Activated naive CD8-positive, alpha-beta T cell treated with anti-CD3 and anti-CD28 coated beads, Interleukin-2, amount 10 ng/mL, durations not matched to agents 7 days and 5 days (primary cell): ENCODE measurements around the gene UBE2R2. TPM values are rescaled to one million over a fixed set of nuclear protein-coding genes. Genes with fewer than 3 reads are reported as not detected.
"Not testable (repeated sequence)": the region's sequence is repeated elsewhere in the genome, so short reads cannot be mapped to it uniquely, and the experiment has no call there.

Experiments used
- ATAC-seq: fragments of 150-1000 bp; cut with Tn5 transposase; one replicate; pipeline ENCODE4 v1.10.0; 2021; ENCODE audit warnings: low read depth, moderate library complexity
- POLR2A ChIA-PET: fragments of 350-600 bp; sonication (Branson Sonifier 250); formaldehyde crosslinking; loops from one replicate; lab custom pipeline; 2021; ENCODE audit warnings: antibody characterized with exemption; lab: Charles Lee
- DNase-seq: peaks from one replicate; pipeline ENCODE4 v3.0.0; 2021
- H3K27ac Mint-ChIP-seq: one replicate; pipeline ENCODE4 v1.8.0; 2022; ENCODE audit warnings: mild to moderate bottlenecking, mixed read lengths
- H3K27me3 Mint-ChIP-seq: one replicate; pipeline ENCODE4 v1.8.0; 2022; ENCODE audit warnings: mild to moderate bottlenecking, moderate library complexity, mixed read lengths
- H3K36me3 Mint-ChIP-seq: one replicate; pipeline ENCODE4 v1.8.0; 2021; ENCODE audit warnings: mild to moderate bottlenecking, mixed read lengths
- H3K4me1 Mint-ChIP-seq: one replicate; pipeline ENCODE4 v1.8.0; 2021; ENCODE audit warnings: mixed read lengths
- H3K4me3 Mint-ChIP-seq: one replicate; pipeline ENCODE4 v1.8.0; 2022; ENCODE audit warnings: mild to moderate bottlenecking, moderate library complexity, mixed read lengths
- H3K9me3 Mint-ChIP-seq: one replicate; pipeline ENCODE4 v1.8.0; 2021; ENCODE audit warnings: mixed read lengths
- total RNA-seq, 2 experiments: library from RNA; stranded (reverse); gene quantifications; one replicate each; pipeline ENCODE4 v1.2.3, GENCODE V29; 2021

UBE2R2 gene
- total RNA-seq, 2 experiments from 2014 or later = 33.8 to 35.4 TPM

GRCh38 chr9:33950371-33950770 lies 133.4 kb downstream of the UBE2R2 start:
- Mint-ChIP-seq H3K27me3 (no peaks in the 10 kb centered on the region), H3K36me3 (peaks cover 25% of the 10 kb centered on the region), H3K27ac (no peak overlapping the region), H3K4me1 (peaks cover 4% of the 10 kb centered on the region), H3K9me3 (no peaks in the 10 kb centered on the region), H3K4me3 (no peak overlapping the region)
- POLR2A ChIA-PET = no interaction called here
- DNase-seq (no peak), ATAC-seq (no peak)

- no peaks in the 10 kb centered on the region for H3K9me3 Mint-ChIP-seq
- POLR2A ChIA-PET = interaction anchor here (0.6 kb wide), 1 partner anchor 8 kb away, joined by 3 read pairs; no protein-coding TSS in a partner anchor
- peaks cover 4% of the 10 kb centered on the region for H3K4me1 Mint-ChIP-seq
- ATAC-seq = no peak
- no peak overlapping the region for H3K27ac Mint-ChIP-seq
- H3K27me3 Mint-ChIP-seq = no peaks in the 10 kb centered on the region
- no peak for DNase-seq
- H3K36me3 Mint-ChIP-seq = peaks cover 21% of the 10 kb centered on the region
- no peak overlapping the region for H3K4me3 Mint-ChIP-seq
Observed at GRCh38 chr9:33952066-33952465, 135.1 kb downstream of the UBE2R2 start.

GRCh38 chr9:33956544-33956943 lies 139.6 kb downstream of the UBE2R2 start:
- peaks cover 24% of the 10 kb centered on the region for H3K36me3 Mint-ChIP-seq

GRCh38 chr9:33959725-33960124 lies 142.8 kb downstream of the UBE2R2 start:
- POLR2A ChIA-PET = interaction anchor here (0.5 kb wide), 1 partner anchor 275 kb away, joined by 3 read pairs; no protein-coding TSS in a partner anchor
- DNase-seq (no peak), ATAC-seq (no peak)
- no peaks in the 10 kb centered on the region for H3K9me3 Mint-ChIP-seq
- H3K27me3 Mint-ChIP-seq = no peaks in the 10 kb centered on the region
- no peak overlapping the region for H3K4me3 Mint-ChIP-seq
- peaks cover 17% of the 10 kb centered on the region for H3K36me3 Mint-ChIP-seq
- H3K4me1 Mint-ChIP-seq = no peaks in the 10 kb centered on the region
- H3K27ac Mint-ChIP-seq = no peak overlapping the region

More at GRCh38 chr9:33956544-33956943, 139.6 kb downstream of the UBE2R2 start:
- ATAC-seq (no peak), DNase-seq (no peak)
- POLR2A ChIA-PET = no interaction called here
- Mint-ChIP-seq H3K27ac (no peak overlapping the region), H3K27me3 (no peaks in the 10 kb centered on the region), H3K9me3 (no peaks in the 10 kb centered on the region), H3K4me1 (peaks cover 4% of the 10 kb centered on the region), H3K4me3 (no peak overlapping the region)

- H3K4me1 Mint-ChIP-seq, ATAC-seq, POLR2A ChIA-PET, H3K27me3 Mint-ChIP-seq, H3K27ac Mint-ChIP-seq, H3K4me3 Mint-ChIP-seq, DNase-seq, H3K9me3 Mint-ChIP-seq: not testable (repeated sequence)
- H3K36me3 Mint-ChIP-seq = peaks cover 15% of the 10 kb centered on the region
Observed at GRCh38 chr9:33962468-33962867, 145.5 kb downstream of the UBE2R2 start.

- Mint-ChIP-seq H3K4me1 (no peaks in the 10 kb centered on the region), H3K9me3 (no peaks in the 10 kb centered on the region), H3K27me3 (no peaks in the 10 kb centered on the region), H3K27ac (no peak overlapping the region), H3K36me3 (peaks cover 15% of the 10 kb centered on the region), H3K4me3 (no peak overlapping the region)
- POLR2A ChIA-PET = no interaction called here
- ATAC-seq (no peak), DNase-seq (no peak)
Observed at GRCh38 chr9:33964086-33964768, 147.3 kb downstream of the UBE2R2 start.

Other genes with a start within 250 kb of the UBE2R2 start
- not detected for gene PRSS3, start 21.6 kb upstream of the UBE2R2 start, total RNA-seq
- gene UBAP2, start 231.7 kb downstream of the UBE2R2 start, total RNA-seq = 10 to 100 TPM; 42.9 to 48.8 TPM